Right lobe of liver (tissue), 6 donors: Measurements from ENCODE around the gene PTPN1. TPM values are rescaled to one million over a fixed set of nuclear protein-coding genes. Genes with fewer than 3 reads are reported as not detected.
A peak's percentile ranks its signal among the peaks of the same experiment; 100 is the strongest.

Experiments
- ATAC-seq, 4 donors: fragments of 200-7000 bp; cut with Tn5 transposase; one replicate each; pipeline ENCODE4 v1.9.1; 2020; ENCODE audit warnings: mild to moderate bottlenecking in 4 of 4, moderate library complexity in 4 of 4
- DNase-seq, 3 donors: peaks; one replicate each; pipeline ENCODE4 v3.0.0-alpha.2; 2020
- H3K27ac ChIP-seq, 3 donors: fragments of 200-600 bp; one replicate each; pipeline ENCODE4 v1.8.0; 2022
- H3K27me3 ChIP-seq, 2 donors: fragments of 200-600 bp; one replicate each; pipeline ENCODE4 v1.8.0; 2022
- H3K36me3 ChIP-seq, 4 donors: fragments of 200-600 bp; sonication (generic) in 1 of 4; one replicate each; pipeline versions ENCODE4 v1.5.1 to v1.8.0; 2017 to 2022; ENCODE audit warnings: control low read depth in 1 of 4
- H3K4me1 ChIP-seq, 4 donors: fragments of 200-600 bp; sonication (generic) in 1 of 4; one replicate each; pipeline versions ENCODE4 v1.5.1 to v1.8.0; 2017 to 2022; ENCODE audit warnings: control low read depth in 1 of 4
- H3K4me3 ChIP-seq, 3 donors: fragments of 200-600 bp; one replicate each; pipeline ENCODE4 v1.8.0; 2022
- H3K9me3 ChIP-seq, 4 donors: fragments of 200-600 bp; sonication (generic) in 1 of 4; one replicate each; pipeline versions ENCODE4 v1.5.1 to v1.8.0; 2017 to 2022; ENCODE audit warnings: control low read depth in 1 of 4
- CTCF ChIP-seq, 4 donors: fragments of 200-600 bp in 3 of 4; fragments of 450-650 bp in 1 of 4; IDR thresholded peaks; one replicate each; pipeline versions ENCODE4 v1.5.1 to v1.8.0; 2016 to 2022; ENCODE audit warnings: antibody characterized with exemption in 4 of 4, mild to moderate bottlenecking in 2 of 4
- POLR2A ChIP-seq: fragments of 450-650 bp; IDR thresholded peaks from one replicate; pipeline ENCODE4 v1.6.1; 2017; ENCODE audit warnings: antibody characterized with exemption, mild to moderate bottlenecking
- WGBS: methylation state at CpG from one replicate; pipeline ENCODE4 v1.1.6; 2018; ENCODE audit warnings: low coverage, low lambda C conversion rate; ENCODE audit not compliant: insufficient coverage; ENCODE audit errors: missing lambda C conversion rate; 5-methylcytosine and 5-hydroxymethylcytosine counted together
- intact Hi-C, 2 donors: fragments of 100-400 bp; cut with DNase I; formaldehyde crosslinking; loops; one replicate each; pipeline versions ENCODE4 v1.11.2 to v1.14.1; 2022
- total RNA-seq, 6 experiments: library from RNA; depleted of rRNA in 2 of 6; stranded (reverse); fragments of >200 nt in 2 of 6; fragmentation: NEBNext Ultra II Directional in 3 of 6; extraction: Animal tissue kit (Norgen Biotek cat#: 25700) in 3 of 6; gene quantifications; one replicate each; pipeline versions ENCODE4 v1.1.0 to v1.2.4, GENCODE V29; 2016 to 2023
- donor health status: DM: no; HTN: yes; CAD: no.
- donor health status: DM: no; HTN: no; CAD: no.
- donor health status: DM: no; HTN: no; CAD: no.
- donor health status: DM: no; HTN: yes; CAD: no.
- donor health status: DM: no; HTN: yes; CAD: no.

PTPN1 gene
- total RNA-seq, 6 experiments from 2014 or later = 9.5 to 14.9 (median 12.6) TPM

- intact Hi-C loops = loop anchor here in 1 of 2 donors (10.0 kb wide), 1 partner anchor 61 kb away; no protein-coding TSS in a partner anchor
- ATAC-seq = no peak
- 78% methylated on average over 5 of the region's 5 CpGs for WGBS
Observed at GRCh38 chr20:50493881-50494253, 16.3 kb upstream of the PTPN1 start.

GRCh38 chr20:50494428-50494827 is 15.8 kb upstream of the PTPN1 start:
- Histone ChIP-seq H3K9me3 (no peaks in the 10 kb centered on the region), H3K27ac (no peak overlapping the region), H3K27me3 (no peaks in the 10 kb centered on the region), H3K36me3 (no peaks in the 10 kb centered on the region), H3K4me1 (no peaks in the 10 kb centered on the region), H3K4me3 (no peak overlapping the region)
- WGBS = 77% methylated on average over 6 of the region's 6 CpGs
- intact Hi-C loops = loop anchor here in 1 of 2 donors (10.0 kb wide), 1 partner anchor 60 kb away; no protein-coding TSS in a partner anchor
- TF ChIP-seq CTCF (IDR thresholded peaks at IDR 0.05) = no peak
- no peak for TF ChIP-seq POLR2A
- DNase-seq = no peak
- ATAC-seq = no peak

More at GRCh38 chr20:50493881-50494253, 16.3 kb upstream of the PTPN1 start:
- Histone ChIP-seq H3K9me3 (no peaks in the 10 kb centered on the region), H3K27me3 (no peaks in the 10 kb centered on the region), H3K27ac (no peak overlapping the region), H3K4me3 (no peak overlapping the region), H3K36me3 (no peaks in the 10 kb centered on the region), H3K4me1 (no peaks in the 10 kb centered on the region)
- no peak for DNase-seq
- no peak for TF ChIP-seq CTCF (IDR thresholded peaks at IDR 0.05)
- no peak for TF ChIP-seq POLR2A

GRCh38 chr20:50496773-50497385 is 13.3 kb upstream of the PTPN1 start:
- WGBS = 75% methylated on average over 4 of the region's 5 CpGs
- TF ChIP-seq POLR2A (no peak), CTCF (IDR thresholded peaks at IDR 0.05) (no peak)
- Histone ChIP-seq H3K27ac (no peak overlapping the region), H3K4me1 (peaks cover 0 to under 1% (median 0%) of the 10 kb centered on the region in 4 donors), H3K27me3 (no peaks in the 10 kb centered on the region), H3K4me3 (no peak overlapping the region), H3K36me3 (no peaks in the 10 kb centered on the region), H3K9me3 (no peaks in the 10 kb centered on the region)
- ATAC-seq (no peak), DNase-seq (no peak)
- intact Hi-C loops = loop anchor here in 1 of 2 donors (10.0 kb wide), 1 partner anchor 58 kb away; no protein-coding TSS in a partner anchor

GRCh38 chr20:50498071-50498776 is 12.0 kb upstream of the PTPN1 start:
- TF ChIP-seq CTCF (IDR thresholded peaks at IDR 0.05) = no peak
- no peak for TF ChIP-seq POLR2A
- Histone ChIP-seq H3K27ac (no peak overlapping the region), H3K9me3 (no peaks in the 10 kb centered on the region), H3K4me3 (no peak overlapping the region), H3K27me3 (no peaks in the 10 kb centered on the region), H3K36me3 (no peaks in the 10 kb centered on the region), H3K4me1 (peaks cover 0 to 3% (median 0%) of the 10 kb centered on the region in 4 donors)
- intact Hi-C loops = loop anchor here in 1 of 2 donors (10.0 kb wide), 1 partner anchor 57 kb away; no protein-coding TSS in a partner anchor
- ATAC-seq (peak; percentile 27 to 50 (median 36)), DNase-seq (no peak)
- 63% methylated on average over 4 of the region's 5 CpGs for WGBS
